GM12801 (cell line): Measurements from ENCODE around the gene ST6GAL2.

Source experiments
- CTCF ChIP-seq: IDR thresholded peaks from one replicate; pipeline ENCODE4 v1.5.1; 2011; ENCODE audit warnings: control low read depth; ENCODE audit not compliant: insufficient read length; ENCODE audit errors: extremely low read depth

ST6GAL2 gene

GRCh38 chr2:106878206-106878605, 7.8 kb downstream of the ST6GAL2 start:
- TF ChIP-seq CTCF, result no peak

GRCh38 chr2:106876699-106877098, 9.3 kb downstream of the ST6GAL2 start:
- TF ChIP-seq CTCF, result no peak

- no peak for TF ChIP-seq CTCF
Observed at GRCh38 chr2:106869512-106870275, 16.3 kb downstream of the ST6GAL2 start.

- no peak for TF ChIP-seq CTCF
Observed at GRCh38 chr2:106868275-106868674, 17.7 kb downstream of the ST6GAL2 start.

GRCh38 chr2:106867196-106867953, 18.6 kb downstream of the ST6GAL2 start:
- no peak for TF ChIP-seq CTCF

GRCh38 chr2:106866641-106867040, 19.3 kb downstream of the ST6GAL2 start:
- TF ChIP-seq CTCF, result no peak

GRCh38 chr2:106864051-106864450, 21.9 kb downstream of the ST6GAL2 start:
- no peak for TF ChIP-seq CTCF
